Stimulated activated CD4-positive, alpha-beta T cell treated with anti-CD3 and anti-CD28 coated beads, TNF-alpha, amount 100 ng/mL, for 1 hour (primary cell): ENCODE measurements around the gene RAB24.
"Not testable (repeated sequence)": the region's sequence is repeated elsewhere in the genome, so short reads cannot be mapped to it uniquely, and the experiment has no call there.

ENCODE experiments used
- DNase-seq, 3 donors: peaks; one replicate each; pipeline ENCODE4 v3.0.0-alpha.2; 2020; ENCODE audit warnings: low read depth in 3 of 3, low spot score in 1 of 3

Gene RAB24

GRCh38 chr5:177311723-177312648, 8.5 kb upstream of the RAB24 start, which contains the start of gene MXD3:
Gene MXD3, minus strand, starts transcription at chr5:177311898. Its CDS starts 68 bp downstream, at chr5:177311830.
- DNase-seq: peak; percentile 82 to 90 (median 83)

DNA sequence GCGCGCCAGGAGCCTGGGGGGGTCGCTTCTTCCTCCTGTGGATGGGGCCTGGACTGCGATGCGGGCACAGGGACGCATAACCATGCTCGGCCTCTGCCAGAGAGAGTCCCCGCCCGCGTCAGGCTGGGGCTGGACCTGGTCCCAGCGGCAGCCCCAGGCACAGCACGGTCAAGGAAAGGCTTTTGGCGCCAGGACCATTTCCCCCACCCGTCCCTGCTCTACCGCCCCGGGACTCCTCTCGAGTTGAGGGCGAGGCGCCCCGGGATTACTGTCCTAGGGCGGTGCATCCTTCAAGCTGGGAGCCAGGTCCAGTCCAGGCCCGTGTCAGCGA, 7.8 kb upstream of the RAB24 start:
- DNase-seq: no peak

DNA sequence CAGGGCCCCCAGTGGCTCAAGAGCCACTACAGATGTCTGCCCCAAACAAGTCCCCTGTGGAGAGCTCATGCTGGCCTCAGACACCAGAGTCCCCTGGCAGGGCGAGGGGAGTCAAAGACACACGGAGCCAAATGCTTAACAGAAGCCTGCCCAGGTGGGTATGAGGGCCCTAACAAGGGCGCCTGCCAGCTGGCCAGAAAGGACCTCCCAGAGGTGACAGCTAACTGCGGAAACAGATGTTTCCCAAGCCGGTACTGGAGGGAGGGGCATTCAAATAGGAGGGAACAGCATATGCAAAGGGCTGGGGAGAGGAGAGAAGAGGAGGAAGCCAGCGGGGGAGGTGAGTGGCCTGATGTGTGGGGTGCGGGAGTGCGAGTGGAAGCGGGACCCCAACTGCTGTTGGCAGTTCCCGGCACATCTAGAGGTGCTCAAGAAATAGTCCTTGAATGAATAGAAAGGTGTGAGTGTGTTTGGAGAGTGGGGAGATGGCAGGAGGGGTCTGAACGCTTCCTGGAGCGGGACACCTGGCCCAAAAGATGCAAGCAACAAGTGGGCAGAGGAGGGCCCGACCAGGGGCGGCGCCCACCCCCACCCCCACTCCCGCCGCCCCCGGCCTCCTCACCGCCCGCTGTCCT, 7.4 kb upstream of the RAB24 start:
- DNase-seq: no peak

- no peak for DNase-seq
Observed at GRCh38 chr5:177310332-177310731, 6.8 kb upstream of the RAB24 start.

GRCh38 chr5:177309351-177310191, 6.1 kb upstream of the RAB24 start:
- DNase-seq: peak; percentile 41 to 51 (median 47)

DNA sequence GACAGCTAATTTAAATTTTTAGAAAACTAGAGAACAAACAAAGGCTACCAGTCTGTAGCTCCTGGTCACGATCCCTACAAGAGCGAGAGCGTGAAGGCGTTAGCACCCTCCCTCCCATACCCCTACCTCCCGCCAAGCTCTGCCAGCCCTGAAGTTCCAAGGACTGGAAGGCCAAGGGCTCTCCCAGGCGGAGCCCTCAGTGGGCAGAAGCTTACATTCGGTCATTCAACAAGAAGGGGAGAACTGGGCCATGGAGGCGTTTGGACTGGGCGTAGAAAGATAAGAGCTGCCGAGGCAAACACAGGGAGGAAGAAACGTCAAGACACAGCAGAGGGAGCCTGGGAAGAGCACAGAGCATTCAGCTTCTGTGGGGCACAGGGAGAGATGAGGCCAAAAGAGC, 5.2 kb upstream of the RAB24 start:
- no peak for DNase-seq

- DNase-seq: no peak
Observed at GRCh38 chr5:177307544-177308363, 4.2 kb upstream of the RAB24 start.

DNA sequence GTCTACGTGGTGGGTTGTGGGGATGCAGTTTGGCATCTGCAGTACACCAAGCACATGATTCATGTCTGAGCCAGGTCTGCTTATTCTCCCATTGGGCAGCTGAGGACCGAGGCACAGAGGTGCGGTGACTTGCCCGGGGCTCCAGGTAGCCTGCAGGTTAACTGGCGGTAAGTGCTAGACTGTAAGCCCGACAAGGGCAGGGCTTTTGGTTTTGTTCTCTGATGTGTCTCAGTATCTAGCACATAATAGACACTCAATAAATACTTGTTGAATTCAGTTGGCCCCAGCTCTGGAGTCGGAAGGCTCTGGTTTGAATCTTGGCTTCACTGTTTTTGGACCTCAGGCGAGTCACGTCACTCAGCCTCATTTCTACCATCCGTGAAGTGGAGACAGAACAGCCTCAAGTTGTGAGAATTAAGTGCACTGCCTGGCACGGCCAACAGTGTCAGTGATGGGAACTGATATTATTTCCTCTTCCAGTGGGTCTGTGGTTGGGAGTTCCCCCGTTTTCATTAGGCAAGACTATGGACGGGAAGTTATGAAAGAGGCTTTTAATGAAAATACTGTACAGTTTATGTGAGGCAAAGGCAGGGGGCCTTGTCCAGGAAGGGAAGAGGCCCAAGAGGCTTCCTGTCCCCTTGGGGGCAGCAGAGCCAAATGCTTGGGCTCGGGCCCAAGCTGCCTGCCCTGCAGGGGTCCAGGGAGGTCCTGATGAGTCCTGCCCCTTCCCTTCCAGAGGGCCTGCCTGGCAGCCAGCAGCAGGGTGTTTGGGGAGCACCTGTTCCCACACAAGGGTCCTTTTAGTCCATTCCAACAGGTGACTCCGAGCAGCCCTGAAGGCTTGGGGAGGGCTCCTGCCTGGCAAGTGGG, 3.4 kb upstream of the RAB24 start:
- no peak for DNase-seq

- DNase-seq: not testable (repeated sequence)
Observed at GRCh38 chr5:177306103-177306640, 2.7 kb upstream of the RAB24 start.

- no peak for DNase-seq
Observed at GRCh38 chr5:177304392-177305119, 1.0 kb upstream of the RAB24 start.

- no peak for DNase-seq
Observed at GRCh38 chr5:177303925-177304391, 439 bp upstream of the RAB24 start.

DNA sequence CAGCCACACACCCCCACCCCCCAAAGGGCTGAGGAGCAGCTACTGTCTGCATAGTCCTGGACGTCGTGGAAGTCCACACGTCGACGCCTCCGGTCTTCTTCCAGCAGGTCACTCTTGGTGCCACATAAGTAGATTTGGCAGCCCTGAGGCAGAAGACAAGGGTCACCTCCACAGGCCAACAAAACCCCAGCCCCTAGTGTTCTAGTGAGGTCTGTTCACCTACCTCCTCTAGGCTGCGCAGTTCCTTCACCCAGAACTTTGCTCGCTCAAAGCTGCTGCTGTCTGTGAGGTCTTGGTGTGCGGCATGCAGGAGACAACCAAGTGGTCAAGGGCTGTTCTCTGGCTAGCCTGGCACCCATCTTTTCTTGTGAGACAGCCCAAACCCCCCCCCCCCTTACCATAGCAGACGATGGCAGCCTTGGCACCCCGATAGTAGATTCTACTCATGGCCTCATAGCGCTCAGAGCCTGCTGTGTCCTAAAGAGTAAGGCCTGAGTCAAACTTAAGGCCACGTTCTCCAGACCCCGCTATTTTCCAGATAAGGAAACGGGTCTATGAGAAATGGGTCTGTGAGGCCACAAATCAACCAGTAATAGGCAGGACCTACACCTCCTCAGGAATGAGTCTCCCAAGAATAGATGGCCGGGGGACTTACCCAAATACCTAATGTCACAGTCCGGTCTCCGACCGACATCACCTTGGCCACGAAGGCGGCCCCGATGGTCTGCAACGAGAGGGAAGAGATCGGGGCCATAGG, 987 bp downstream of the RAB24 start:
- no peak for DNase-seq

- no peak for DNase-seq
Observed at GRCh38 chr5:177301503-177302165, 1.9 kb downstream of the RAB24 start.

DNA sequence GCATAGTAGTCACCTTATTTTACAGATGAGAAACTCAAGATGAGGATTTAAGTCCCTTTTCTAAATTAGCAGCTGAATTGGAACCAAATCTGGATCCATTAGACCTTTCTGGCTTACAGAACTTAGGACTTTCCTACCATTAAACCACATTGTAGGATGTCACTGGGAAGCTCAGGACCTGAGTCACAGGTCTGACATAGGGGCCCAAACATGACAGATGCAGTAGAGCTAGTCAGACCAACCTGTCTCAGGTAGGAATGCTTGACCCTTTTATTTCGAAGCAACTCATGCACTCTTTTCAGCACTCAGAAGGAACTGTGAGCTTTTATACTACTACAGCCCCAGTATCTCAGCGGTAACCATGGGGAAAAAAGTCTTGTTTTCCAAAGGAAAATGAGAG, 2.6 kb downstream of the RAB24 start:
- DNase-seq: no peak

DNA sequence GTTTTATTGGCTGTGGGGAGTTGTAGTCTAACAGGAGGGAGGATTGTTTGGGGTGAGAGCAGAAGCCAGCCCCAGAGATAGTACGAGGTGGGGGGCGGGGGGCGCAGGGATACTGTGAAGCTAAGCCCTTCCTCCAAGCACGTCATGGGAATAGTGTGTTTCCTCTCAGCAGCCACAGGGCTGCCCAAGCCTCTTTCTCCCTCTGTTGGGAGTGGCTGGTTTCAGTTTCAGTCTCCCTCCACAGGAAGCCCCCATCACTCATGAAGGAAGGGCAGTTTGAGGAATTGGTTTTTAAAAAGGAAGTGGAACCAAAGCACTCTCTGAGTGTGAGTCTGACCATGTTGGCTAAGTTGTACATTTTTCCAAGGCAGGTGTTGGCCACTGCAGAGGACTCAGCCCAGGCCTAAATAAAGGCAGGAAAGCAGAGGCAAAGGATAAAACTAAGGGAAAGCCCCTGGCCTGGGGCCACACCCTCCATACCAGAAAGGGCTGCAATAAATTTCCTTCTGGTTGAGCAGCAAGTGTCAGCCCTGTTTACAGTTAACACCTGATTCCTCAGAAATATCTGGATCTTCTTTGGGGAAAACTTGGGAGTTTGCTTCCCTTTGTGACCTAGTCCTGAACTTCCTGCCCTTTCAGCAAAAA, 3.2 kb downstream of the RAB24 start:
- no peak for DNase-seq

DNA sequence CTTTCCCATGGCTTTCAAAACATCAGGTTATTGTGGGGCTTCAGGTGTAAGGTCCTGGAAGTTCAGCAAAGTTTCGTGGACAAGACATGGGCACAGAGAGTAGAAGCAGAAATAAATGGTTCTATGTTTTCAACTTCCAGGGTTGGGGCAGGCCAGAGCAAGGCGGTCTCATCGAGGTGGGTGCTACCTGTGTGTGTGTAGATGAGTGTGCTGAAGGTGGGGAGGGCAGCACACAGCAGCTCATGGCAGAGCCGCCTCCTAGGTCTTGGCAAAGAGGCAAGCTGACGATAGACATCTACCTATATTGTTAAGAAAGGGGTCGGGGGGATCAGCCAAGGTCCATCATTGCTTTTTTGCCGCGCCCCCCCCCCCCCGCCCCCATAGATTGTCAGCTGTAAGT, 3.8 kb downstream of the RAB24 start:
- no peak for DNase-seq

GRCh38 chr5:177297922-177298321, 5.6 kb downstream of the RAB24 start:
- no peak for DNase-seq
